ENCODE data around the gene UCP1. TPM values are rescaled to one million over a fixed set of nuclear protein-coding genes. Genes with fewer than 3 reads are reported as not detected.

Gene UCP1
- total and polyA plus RNA-seq, 12 donors, result 0.20 to 4.3 (median 0.30) TPM; not detected in 7

DNA sequence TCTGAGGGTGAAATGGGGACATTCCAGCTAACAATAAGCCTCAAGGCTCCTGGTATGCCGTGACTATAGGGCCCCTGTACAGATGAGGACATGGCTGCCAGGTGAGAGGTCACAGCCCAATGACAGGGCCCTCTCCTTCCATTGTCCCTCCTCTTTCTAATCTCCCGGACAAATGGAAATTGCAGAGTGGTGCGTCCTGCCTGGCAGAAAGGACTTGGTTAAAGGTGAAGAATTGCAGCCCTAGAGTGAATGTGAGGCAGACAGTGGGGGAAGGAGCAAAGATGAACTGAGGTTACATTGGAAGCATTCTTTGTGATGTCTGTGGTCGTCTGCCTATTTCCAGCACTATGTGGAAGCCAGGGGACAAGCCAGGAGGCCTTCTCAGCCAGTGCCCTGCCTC lies 6.7 kb upstream of the UCP1 start:
- DNase-seq (no peak), ATAC-seq (no peak)
- intact Hi-C loops (cut with DNase I), result no loop called here
- Histone ChIP-seq H3K9me3 (peaks cover 0 to 19% (median 0%) of the 10 kb centered on the region in 11 donors), H3K4me3 (no peak overlapping the region), H3K4me1 (peaks cover 0 to 4% (median 0%) of the 10 kb centered on the region in 9 donors), H3K27ac (no peak overlapping the region), H3K36me3 (no peaks in the 10 kb centered on the region), H3K27me3 (peaks cover 0 to 75% (median 46%) of the 10 kb centered on the region in 7 donors)
- WGBS, 2 donors, result 65 to 72% methylated on average over 4 of the region's 4 CpGs
- TF ChIP-seq, protein P1, sequence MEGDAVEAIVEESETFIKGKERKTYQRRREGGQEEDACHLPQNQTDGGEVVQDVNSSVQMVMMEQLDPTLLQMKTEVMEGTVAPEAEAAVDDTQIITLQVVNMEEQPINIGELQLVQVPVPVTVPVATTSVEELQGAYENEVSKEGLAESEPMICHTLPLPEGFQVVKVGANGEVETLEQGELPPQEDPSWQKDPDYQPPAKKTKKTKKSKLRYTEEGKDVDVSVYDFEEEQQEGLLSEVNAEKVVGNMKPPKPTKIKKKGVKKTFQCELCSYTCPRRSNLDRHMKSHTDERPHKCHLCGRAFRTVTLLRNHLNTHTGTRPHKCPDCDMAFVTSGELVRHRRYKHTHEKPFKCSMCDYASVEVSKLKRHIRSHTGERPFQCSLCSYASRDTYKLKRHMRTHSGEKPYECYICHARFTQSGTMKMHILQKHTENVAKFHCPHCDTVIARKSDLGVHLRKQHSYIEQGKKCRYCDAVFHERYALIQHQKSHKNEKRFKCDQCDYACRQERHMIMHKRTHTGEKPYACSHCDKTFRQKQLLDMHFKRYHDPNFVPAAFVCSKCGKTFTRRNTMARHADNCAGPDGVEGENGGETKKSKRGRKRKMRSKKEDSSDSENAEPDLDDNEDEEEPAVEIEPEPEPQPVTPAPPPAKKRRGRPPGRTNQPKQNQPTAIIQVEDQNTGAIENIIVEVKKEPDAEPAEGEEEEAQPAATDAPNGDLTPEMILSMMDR (IDR thresholded peaks at IDR 0.05), result no peak

DNA sequence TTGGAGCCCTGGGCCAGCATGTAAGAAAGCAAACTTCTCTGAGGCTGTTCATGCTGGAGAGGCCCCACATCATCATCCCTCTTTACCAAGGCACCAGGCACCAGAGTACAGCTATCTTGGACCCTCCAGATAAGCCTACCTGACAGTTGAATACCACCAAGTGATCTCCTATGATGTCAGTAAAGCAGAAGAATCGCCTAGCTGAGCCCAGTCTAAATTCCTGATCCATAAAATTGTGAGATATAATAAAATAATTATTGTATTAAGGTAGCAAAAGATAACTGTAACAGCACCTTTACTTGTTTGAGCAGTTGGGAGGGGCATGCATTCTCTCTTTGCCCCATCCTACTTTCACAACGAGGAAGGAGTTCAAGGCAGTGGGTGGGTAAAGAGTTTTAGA lies 2.9 kb upstream of the UCP1 start:
- no peaks in the 10 kb centered on the region for H3K36me3 ChIP-seq
- TF ChIP-seq, protein P1 (IDR thresholded peaks at IDR 0.05), result no peak
- no peak overlapping the region for H3K27ac ChIP-seq
- no peak overlapping the region for H3K4me3 ChIP-seq
- H3K27me3 ChIP-seq, result peaks cover 4 to 64% (median 44%) of the 10 kb centered on the region in 7 donors
- no peak for ATAC-seq
- no peak for DNase-seq
- intact Hi-C loops (cut with DNase I), result no loop called here
- peaks cover 5 to 24% (median 14%) of the 10 kb centered on the region in 9 donors for H3K4me1 ChIP-seq
- H3K9me3 ChIP-seq, result peaks cover 0 to 19% (median 0%) of the 10 kb centered on the region in 11 donors
- 84 to 92% methylated on average over 2 of the region's 2 CpGs for WGBS, 2 donors

DNA sequence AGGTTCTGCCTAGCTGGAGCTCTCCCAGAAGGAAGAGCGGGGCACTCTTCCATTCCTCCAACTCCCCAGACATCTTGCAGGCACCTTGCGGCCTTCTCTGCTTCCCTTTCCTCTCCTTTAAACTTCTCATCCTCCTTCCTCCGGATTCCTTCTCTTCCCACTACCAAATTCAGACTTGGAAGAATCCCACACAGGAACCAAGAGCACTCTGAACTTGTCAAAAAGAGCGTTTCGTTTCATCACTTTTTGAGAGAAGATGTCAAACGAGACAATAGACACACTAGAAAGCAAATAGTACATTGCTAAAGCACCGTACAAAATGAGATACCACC lies 512 bp upstream of the UCP1 start:
- H3K4me3 ChIP-seq, result peak overlapping the region; percentile 39 to 63 (median 54)
- no peak for DNase-seq
- H3K36me3 ChIP-seq, result no peaks in the 10 kb centered on the region
- H3K9me3 ChIP-seq, result peaks cover 0 to 19% (median 0%) of the 10 kb centered on the region in 11 donors
- 58 to 62% methylated on average over 7 of the region's 7 CpGs for WGBS, 2 donors
- TF ChIP-seq, protein P1 (IDR thresholded peaks at IDR 0.05), result no peak
- no peak for ATAC-seq
- intact Hi-C loops (cut with DNase I), result no loop called here
- peaks cover 5 to 24% (median 14%) of the 10 kb centered on the region in 9 donors for H3K4me1 ChIP-seq
- no peak overlapping the region for H3K27ac ChIP-seq
- H3K27me3 ChIP-seq, result peaks cover 4 to 73% (median 44%) of the 10 kb centered on the region in 7 donors

DNA sequence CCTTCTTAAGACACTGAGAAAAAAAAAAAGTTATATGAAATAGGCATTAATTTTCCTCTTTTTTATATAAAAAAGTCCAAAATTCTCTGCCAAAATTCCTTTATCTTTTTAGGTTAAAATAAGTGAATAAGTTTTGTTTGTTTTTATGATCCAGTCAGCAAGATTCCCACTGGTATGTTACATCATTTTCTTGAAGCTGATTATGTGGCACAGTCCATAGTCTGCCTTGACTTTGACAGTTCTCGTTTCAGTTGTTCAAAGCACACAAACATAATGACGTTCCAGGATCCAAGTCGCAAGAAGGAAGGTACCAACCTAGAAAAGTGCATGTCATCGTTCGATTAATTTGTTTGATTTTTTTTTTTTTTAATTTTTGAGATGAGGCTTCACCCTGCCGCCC lies 9.1 kb downstream of the UCP1 start:
- WGBS, 2 donors, result 89 to 92% methylated on average over 6 of the region's 6 CpGs
- ATAC-seq, result no peak

More for the DNA sequence above, 9.1 kb downstream of the UCP1 start:
- H3K27me3 ChIP-seq, result peaks cover 0 to 2% (median 0%) of the 10 kb centered on the region in 7 donors
- H3K4me3 ChIP-seq, result no peak overlapping the region
- H3K36me3 ChIP-seq, result no peaks in the 10 kb centered on the region
- TF ChIP-seq, protein P1 (IDR thresholded peaks at IDR 0.05), result no peak
- H3K4me1 ChIP-seq, result no peaks in the 10 kb centered on the region
- intact Hi-C loops (cut with DNase I), result no loop called here
- H3K27ac ChIP-seq, result no peak overlapping the region
- no peak for DNase-seq
- H3K9me3 ChIP-seq, result no peaks in the 10 kb centered on the region

Measured in heart right ventricle (tissue), 16 donors.